NCI-H345 (cell line): ENCODE results near the gene ADAMTS1.
"Not testable (repeated sequence)": the region's sequence is repeated elsewhere in the genome, so short reads cannot be mapped to it uniquely, and the experiment has no call there.

Experiments
- DNase-seq: peaks from one replicate; lab custom pipeline; 2025; lab: John Stamatoyannopoulos, UW

ADAMTS1 gene

GRCh38 chr21:26845066-26845758, at the start of gene ADAMTS1:
ADAMTS1 (minus strand) TSS chr21:26845409; CDS start chr21:26844954, 455 bp downstream.
- no peak for DNase-seq

GRCh38 chr21:26892151-26892550, 46.9 kb upstream of the ADAMTS1 start:
- DNase-seq, result no peak

GRCh38 chr21:26888931-26889330, 43.7 kb upstream of the ADAMTS1 start:
- DNase-seq, result no peak

- no peak for DNase-seq
Measured at GRCh38 chr21:26888256-26888655, 43.0 kb upstream of the ADAMTS1 start.

- no peak for DNase-seq
Measured at GRCh38 chr21:26887251-26887650, 42.0 kb upstream of the ADAMTS1 start.

- no peak for DNase-seq
Measured at GRCh38 chr21:26884436-26884835, 39.2 kb upstream of the ADAMTS1 start.

- no peak for DNase-seq
Measured at GRCh38 chr21:26883768-26884167, 38.6 kb upstream of the ADAMTS1 start.

GRCh38 chr21:26881504-26882228, 36.5 kb upstream of the ADAMTS1 start:
- DNase-seq, result no peak

- DNase-seq, result no peak
Measured at GRCh38 chr21:26877018-26877417, 31.8 kb upstream of the ADAMTS1 start.

GRCh38 chr21:26874347-26874746, 29.1 kb upstream of the ADAMTS1 start:
- DNase-seq, result no peak

GRCh38 chr21:26865857-26866256, 20.6 kb upstream of the ADAMTS1 start:
- DNase-seq, result no peak

- DNase-seq, result not testable (repeated sequence)
Measured at GRCh38 chr21:26856871-26857350, 11.7 kb upstream of the ADAMTS1 start.

- DNase-seq, result not testable (repeated sequence)
Measured at GRCh38 chr21:26854695-26855094, 9.5 kb upstream of the ADAMTS1 start.

GRCh38 chr21:26852423-26852822, 7.2 kb upstream of the ADAMTS1 start:
- DNase-seq, result no peak

- DNase-seq, result no peak
Measured at GRCh38 chr21:26851109-26851944, 6.1 kb upstream of the ADAMTS1 start.

- peak; percentile 27 for DNase-seq
Measured at GRCh38 chr21:26850116-26850643, 5.0 kb upstream of the ADAMTS1 start.

- peak; percentile 7 for DNase-seq
Measured at GRCh38 chr21:26849428-26850115, 4.4 kb upstream of the ADAMTS1 start.

- DNase-seq, result no peak
Measured at GRCh38 chr21:26847921-26848320, 2.7 kb upstream of the ADAMTS1 start.

- no peak for DNase-seq
Measured at GRCh38 chr21:26847002-26847401, 1.8 kb upstream of the ADAMTS1 start.

- DNase-seq, result no peak
Measured at GRCh38 chr21:26846036-26846931, 1.1 kb upstream of the ADAMTS1 start.

- DNase-seq, result no peak
Measured at GRCh38 chr21:26845759-26846035, 488 bp upstream of the ADAMTS1 start.
